ENCODE measurements around the gene AHCY.

The AHCY gene

DNA sequence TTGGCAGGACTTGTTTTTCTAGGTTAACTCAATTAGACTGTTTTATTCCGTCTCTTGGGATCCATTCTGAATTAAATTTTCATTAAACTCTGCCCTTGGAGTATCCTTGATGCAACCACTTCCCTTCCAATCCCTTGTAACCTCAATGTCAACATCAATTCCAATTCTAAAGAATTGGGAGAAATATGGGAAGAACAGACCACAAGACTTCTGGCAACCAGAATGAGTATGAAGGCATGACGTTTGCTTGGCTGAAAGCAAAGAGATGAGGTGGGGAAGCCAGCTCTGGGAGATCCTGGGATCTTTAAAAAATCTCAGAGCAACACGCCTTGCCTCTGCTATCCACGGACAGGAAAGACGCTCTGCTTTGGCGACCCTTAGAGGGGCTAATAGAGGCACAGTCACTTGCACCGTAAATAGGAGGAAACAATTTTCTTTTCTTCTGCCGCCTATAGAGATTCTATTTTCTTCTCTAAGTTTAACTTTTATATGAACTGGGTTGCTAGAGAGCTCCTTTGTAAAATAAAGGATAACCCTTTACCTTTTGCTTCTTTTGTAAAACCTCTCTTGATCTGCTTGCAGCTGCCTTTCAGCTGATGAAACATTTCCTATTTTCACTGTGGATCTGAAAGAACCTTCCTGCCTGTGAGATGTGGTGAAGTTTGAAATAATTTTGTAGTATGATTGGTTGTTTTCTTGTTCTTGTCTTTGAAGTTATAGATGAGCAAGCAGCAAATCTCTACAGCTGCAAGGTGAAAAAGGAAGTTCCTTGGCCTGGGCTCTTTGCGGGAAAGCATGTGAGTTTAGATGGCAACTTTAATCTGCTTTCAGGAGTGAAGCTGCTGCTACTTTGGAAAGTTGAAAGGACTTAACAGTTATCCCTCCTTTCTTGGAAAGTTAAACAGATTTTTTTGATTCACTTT, 62.2 kb downstream of the AHCY start, which contains the start of gene ASIP:
Gene ASIP (plus strand): TSS at position 731 of the 923 bp plus-strand sequence. CDS start 18,952 bp downstream, outside the sequence.
- no peak within 1 kb of the TSS for H3K4me3 ChIP-seq (replicated peaks; ENCODE audit: low read depth, low read length)
- TF ChIP-seq, protein P1, sequence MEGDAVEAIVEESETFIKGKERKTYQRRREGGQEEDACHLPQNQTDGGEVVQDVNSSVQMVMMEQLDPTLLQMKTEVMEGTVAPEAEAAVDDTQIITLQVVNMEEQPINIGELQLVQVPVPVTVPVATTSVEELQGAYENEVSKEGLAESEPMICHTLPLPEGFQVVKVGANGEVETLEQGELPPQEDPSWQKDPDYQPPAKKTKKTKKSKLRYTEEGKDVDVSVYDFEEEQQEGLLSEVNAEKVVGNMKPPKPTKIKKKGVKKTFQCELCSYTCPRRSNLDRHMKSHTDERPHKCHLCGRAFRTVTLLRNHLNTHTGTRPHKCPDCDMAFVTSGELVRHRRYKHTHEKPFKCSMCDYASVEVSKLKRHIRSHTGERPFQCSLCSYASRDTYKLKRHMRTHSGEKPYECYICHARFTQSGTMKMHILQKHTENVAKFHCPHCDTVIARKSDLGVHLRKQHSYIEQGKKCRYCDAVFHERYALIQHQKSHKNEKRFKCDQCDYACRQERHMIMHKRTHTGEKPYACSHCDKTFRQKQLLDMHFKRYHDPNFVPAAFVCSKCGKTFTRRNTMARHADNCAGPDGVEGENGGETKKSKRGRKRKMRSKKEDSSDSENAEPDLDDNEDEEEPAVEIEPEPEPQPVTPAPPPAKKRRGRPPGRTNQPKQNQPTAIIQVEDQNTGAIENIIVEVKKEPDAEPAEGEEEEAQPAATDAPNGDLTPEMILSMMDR (IDR thresholded peaks at IDR 0.05; ENCODE audit: low read length, missing control alignments), result no peak
- no peak for DNase-seq (ENCODE audit: low read depth)

DNA sequence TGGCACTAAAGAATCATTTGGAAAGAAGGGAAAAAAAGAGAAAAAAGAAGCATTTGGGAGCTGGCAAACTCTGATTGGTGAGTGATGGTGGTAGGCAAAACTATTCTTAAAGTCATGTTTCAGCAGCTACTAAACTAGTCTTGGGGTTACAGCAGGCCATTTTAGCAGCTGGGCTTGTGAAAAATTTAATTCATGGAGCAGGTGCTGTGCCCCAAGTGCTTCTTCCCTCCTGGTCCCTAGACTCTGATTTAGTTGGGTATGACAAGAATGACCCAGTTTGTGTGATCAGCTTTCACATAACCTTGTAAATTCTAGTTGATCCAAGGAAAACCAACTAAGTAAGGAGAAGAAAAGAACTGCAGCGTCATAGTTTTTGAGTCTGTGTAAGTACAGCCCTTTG, 63.0 kb downstream of the AHCY start:
- no peak for DNase-seq (ENCODE audit: low read depth)
- TF ChIP-seq, protein P1 (IDR thresholded peaks at IDR 0.05; ENCODE audit: low read length, missing control alignments), result no peak
- H3K4me3 ChIP-seq (replicated peaks; ENCODE audit: low read depth, low read length), result no peak overlapping the region

DNA sequence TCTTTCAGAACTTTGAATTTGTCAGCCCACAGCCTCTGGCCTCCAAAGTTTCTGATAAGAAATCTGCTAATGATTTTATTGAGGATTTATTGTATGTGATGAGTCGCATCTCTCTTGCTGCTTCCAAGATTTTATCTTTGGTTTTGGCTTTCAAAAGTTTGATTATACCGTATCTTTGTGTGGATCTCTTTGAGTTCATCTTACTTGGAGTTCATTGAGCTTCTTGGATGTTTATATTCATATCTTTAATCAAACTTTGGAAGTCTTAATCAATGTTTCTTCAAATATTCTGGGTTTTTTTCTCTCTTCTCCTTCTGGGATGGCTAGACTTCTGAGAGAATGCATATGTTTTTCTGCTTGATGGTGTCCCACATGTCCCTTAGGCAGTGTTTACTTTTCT, 65.2 kb downstream of the AHCY start:
- H3K4me3 ChIP-seq (replicated peaks; ENCODE audit: low read depth, low read length), result no peak overlapping the region
- TF ChIP-seq, protein P1 (IDR thresholded peaks at IDR 0.05; ENCODE audit: low read length, missing control alignments), result no peak
- DNase-seq (ENCODE audit: low read depth), result no peak

DNA sequence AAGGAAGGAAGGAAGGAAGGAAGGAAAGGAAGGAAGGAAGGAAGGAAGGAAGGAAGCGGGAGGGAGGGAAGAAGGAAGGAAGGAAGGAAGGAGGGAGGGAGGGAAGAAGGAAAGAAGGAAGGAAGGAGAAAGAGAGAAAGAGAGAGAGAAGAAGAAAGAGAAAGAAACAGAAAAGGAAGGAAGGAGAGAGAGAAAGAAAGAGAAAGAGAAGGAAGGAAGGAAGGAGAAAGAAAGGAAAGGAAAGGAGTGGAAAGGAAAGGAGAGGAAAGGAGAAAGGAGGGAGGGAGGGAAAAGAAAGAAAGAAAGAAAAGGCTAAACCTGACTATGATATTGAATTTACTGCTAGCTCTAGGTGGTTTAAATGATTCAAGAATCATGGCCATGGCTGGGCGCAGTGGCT, 67.3 kb downstream of the AHCY start:
- no peak for DNase-seq (ENCODE audit: low read depth)
- TF ChIP-seq, protein P1 (IDR thresholded peaks at IDR 0.05; ENCODE audit: low read length, missing control alignments), result no peak
- H3K4me3 ChIP-seq (replicated peaks; ENCODE audit: low read depth, low read length), result no peak overlapping the region

DNA sequence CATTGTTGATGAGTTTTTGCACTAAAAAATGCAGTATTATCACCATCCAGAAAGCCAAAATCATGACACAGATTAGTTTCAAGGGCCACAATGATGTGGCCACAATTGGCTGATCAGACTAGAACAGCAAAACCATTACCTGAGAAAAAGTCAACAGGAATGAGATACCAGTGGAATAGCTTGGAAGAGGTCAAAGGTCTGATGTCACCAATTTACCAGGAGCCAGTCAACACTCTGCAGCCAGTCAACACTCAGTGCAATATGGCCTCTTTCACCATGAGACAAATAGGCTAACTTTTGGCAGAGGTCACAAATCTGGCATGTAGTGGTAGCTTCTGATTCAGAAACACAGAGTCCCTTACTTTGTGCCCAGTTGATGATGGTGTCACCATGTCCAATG, 69.5 kb downstream of the AHCY start:
- TF ChIP-seq, protein P1 (IDR thresholded peaks at IDR 0.05; ENCODE audit: low read length, missing control alignments), result no peak
- H3K4me3 ChIP-seq (replicated peaks; ENCODE audit: low read depth, low read length), result no peak overlapping the region
- no peak for DNase-seq (ENCODE audit: low read depth)

DNA sequence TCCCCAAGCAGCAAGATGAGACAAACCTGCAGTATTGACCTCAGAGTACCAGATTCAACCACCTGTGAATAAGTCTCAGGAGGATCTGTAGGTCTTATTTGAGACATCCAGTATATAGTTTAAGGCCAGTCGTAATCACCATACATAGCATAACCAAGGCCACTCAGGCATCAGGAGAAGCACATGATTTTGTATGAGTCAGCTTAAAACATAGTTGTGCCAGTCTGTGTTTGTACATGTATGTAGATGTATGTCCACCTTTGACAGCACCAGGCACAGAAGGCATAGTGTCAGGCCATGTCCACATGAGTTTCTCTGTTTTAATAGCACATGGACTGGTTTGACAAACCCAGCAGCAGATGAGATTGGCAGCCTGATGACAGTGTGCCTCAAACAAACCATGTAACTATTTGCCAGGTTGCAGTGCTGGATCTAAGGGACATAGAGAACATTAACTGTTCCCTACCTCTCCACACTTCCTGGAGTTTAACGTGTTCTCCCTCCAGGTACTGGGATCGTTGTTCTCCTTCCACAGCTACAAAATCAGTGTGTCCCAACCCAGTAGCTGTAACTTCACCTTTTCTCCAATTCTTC, 70.6 kb downstream of the AHCY start:
- DNase-seq (ENCODE audit: low read depth), result no peak
- H3K4me3 ChIP-seq (replicated peaks; ENCODE audit: low read depth, low read length), result no peak overlapping the region
- TF ChIP-seq, protein P1 (IDR thresholded peaks at IDR 0.05; ENCODE audit: low read length, missing control alignments), result no peak

Measured in fibroblast of pulmonary artery (primary cell).